Breast epithelium (tissue), 4 donors: ENCODE data around the gene CRIM1. TPM values are rescaled to one million over a fixed set of nuclear protein-coding genes. Genes with fewer than 3 reads are reported as not detected.

ENCODE experiments used
- DNase-seq, 2 donors: peaks; one replicate each; pipeline ENCODE4 v3.0.0-alpha.2; 2019; ENCODE audit warnings: low spot score in 2 of 2
- H3K27ac ChIP-seq, 2 donors: fragments of 200-600 bp; sonication (generic) in 1 of 2; one replicate each; pipeline ENCODE4 v1.5.1; 2016 to 2019; ENCODE audit warnings: mild to moderate bottlenecking in 1 of 2
- H3K27me3 ChIP-seq, 2 donors: fragments of 200-600 bp; sonication (generic) in 1 of 2; one replicate each; pipeline versions ENCODE4 v1.5.1 to v1.6.0; 2017 to 2019; ENCODE audit warnings: control low read depth in 1 of 2, mild to moderate bottlenecking in 1 of 2
- H3K36me3 ChIP-seq: fragments of 200-600 bp; one replicate; pipeline ENCODE4 v1.5.1; 2019
- H3K4me1 ChIP-seq, 2 donors: fragments of 200-600 bp; sonication (generic); one replicate each; pipeline ENCODE4 v1.5.1; 2016 to 2019; ENCODE audit warnings: control low read depth in 1 of 2
- H3K4me3 ChIP-seq, 3 donors: fragments of 200-600 bp; sonication (generic); 1 replicate in 2 of 3; 2 replicates in 1 of 3; pipeline ENCODE4 v1.5.1; 2016 to 2019; ENCODE audit warnings: mild to moderate bottlenecking in 3 of 3, moderate library complexity in 2 of 3
- H3K9me3 ChIP-seq, 2 donors: fragments of 200-600 bp; sonication (generic) in 1 of 2; one replicate each; pipeline ENCODE4 v1.5.1; 2016 to 2019; ENCODE audit warnings: control low read depth in 1 of 2
- POLR2A ChIP-seq: fragments of 450-650 bp; IDR thresholded peaks from one replicate; pipeline ENCODE4 v1.6.1; 2016; ENCODE audit warnings: antibody characterized with exemption, mild to moderate bottlenecking, moderate library complexity
- POLR2AphosphoS5 ChIP-seq, 3 donors: sonication (generic); formaldehyde crosslinking; IDR thresholded peaks; one replicate each; pipeline ENCODE4 v1.6.1; 2017; ENCODE audit warnings: antibody characterized with exemption in 3 of 3
- intact Hi-C: fragments of 100-400 bp; cut with DNase I; formaldehyde crosslinking; loops from one replicate; pipeline ENCODE4 v1.15.1; 2023; ENCODE audit warnings: low total_unique reads
- total RNA-seq, 3 donors: library from RNA; depleted of rRNA; stranded (reverse); fragments of >200 nt; gene quantifications; one replicate each; pipeline ENCODE4 v1.1.0, GENCODE V29; 2016
- TF ChIP-seq, protein P1 (sequence below), 3 donors: fragments of 450-650 bp; IDR thresholded peaks; one replicate each; pipeline ENCODE4 v1.5.1; 2016 to 2017; ENCODE audit warnings: antibody characterized with exemption in 3 of 3, mild to moderate bottlenecking in 3 of 3, moderate library complexity in 3 of 3

The CRIM1 gene
- total RNA-seq, 3 donors from 2014 or later = 166 to 187 (median 178) TPM

DNA sequence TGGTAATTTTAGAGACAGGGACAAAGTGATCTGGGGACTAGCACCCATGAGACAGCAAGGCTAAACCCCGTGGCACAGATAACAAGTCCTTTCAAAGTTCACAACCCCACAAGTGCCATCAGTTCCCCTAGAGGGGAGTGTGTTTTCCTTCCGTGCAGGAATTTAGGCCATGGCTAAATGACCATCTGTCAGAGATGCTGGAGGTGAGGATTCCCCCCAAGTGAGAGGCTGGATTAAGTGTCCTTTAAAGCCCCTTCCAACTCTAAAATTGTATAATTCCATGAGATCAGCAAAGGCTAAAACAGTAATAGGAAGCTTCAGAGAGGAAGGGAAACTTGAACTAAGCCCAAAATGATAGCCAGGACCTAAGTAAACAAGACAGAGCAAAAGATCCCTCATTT is 233.7 kb downstream of the CRIM1 start:
- Histone ChIP-seq H3K9me3 (no peaks in the 10 kb centered on the region), H3K36me3 (no peaks in the 10 kb centered on the region), H3K27ac (no peak overlapping the region), H3K4me3 (no peak overlapping the region), H3K27me3 (no peaks in the 10 kb centered on the region), H3K4me1 (no peaks in the 10 kb centered on the region)
- no peak for DNase-seq
- intact Hi-C loops = no loop called here
- TF ChIP-seq POLR2A (no peak), POLR2AphosphoS5 (IDR thresholded peaks at IDR 0.05) (no peak)
- TF ChIP-seq, protein P1, sequence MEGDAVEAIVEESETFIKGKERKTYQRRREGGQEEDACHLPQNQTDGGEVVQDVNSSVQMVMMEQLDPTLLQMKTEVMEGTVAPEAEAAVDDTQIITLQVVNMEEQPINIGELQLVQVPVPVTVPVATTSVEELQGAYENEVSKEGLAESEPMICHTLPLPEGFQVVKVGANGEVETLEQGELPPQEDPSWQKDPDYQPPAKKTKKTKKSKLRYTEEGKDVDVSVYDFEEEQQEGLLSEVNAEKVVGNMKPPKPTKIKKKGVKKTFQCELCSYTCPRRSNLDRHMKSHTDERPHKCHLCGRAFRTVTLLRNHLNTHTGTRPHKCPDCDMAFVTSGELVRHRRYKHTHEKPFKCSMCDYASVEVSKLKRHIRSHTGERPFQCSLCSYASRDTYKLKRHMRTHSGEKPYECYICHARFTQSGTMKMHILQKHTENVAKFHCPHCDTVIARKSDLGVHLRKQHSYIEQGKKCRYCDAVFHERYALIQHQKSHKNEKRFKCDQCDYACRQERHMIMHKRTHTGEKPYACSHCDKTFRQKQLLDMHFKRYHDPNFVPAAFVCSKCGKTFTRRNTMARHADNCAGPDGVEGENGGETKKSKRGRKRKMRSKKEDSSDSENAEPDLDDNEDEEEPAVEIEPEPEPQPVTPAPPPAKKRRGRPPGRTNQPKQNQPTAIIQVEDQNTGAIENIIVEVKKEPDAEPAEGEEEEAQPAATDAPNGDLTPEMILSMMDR (IDR thresholded peaks at IDR 0.05) = no peak

DNA sequence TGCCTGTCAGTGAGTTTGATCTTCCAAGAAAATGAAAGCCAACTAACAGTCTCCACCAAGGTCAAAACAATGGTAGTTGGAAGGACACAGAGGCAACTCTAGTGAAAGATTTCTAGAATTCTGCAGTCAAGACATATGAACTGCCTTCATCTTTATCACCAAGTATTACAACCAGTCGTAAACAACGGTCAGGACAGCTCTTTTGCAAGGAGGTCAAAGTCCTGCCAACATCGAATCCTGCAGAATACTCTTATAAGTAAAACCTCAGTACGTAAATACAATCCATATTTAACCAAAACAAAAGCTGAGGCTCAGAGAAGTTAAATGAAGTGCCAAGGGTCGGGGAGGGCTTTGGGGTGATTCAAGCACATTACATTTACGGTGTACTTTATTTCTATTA is 239.3 kb downstream of the CRIM1 start:
- DNase-seq = no peak
- Histone ChIP-seq H3K4me1 (peaks cover 0 to 6% of the 10 kb centered on the region in 2 donors), H3K9me3 (no peaks in the 10 kb centered on the region), H3K27ac (no peak overlapping the region), H3K27me3 (no peaks in the 10 kb centered on the region), H3K36me3 (no peaks in the 10 kb centered on the region), H3K4me3 (no peak overlapping the region)
- TF ChIP-seq, protein P1 (IDR thresholded peaks at IDR 0.05) = no peak
- no peak for TF ChIP-seq POLR2A
- no peak for TF ChIP-seq POLR2AphosphoS5 (IDR thresholded peaks at IDR 0.05)
- intact Hi-C loops = no loop called here

DNA sequence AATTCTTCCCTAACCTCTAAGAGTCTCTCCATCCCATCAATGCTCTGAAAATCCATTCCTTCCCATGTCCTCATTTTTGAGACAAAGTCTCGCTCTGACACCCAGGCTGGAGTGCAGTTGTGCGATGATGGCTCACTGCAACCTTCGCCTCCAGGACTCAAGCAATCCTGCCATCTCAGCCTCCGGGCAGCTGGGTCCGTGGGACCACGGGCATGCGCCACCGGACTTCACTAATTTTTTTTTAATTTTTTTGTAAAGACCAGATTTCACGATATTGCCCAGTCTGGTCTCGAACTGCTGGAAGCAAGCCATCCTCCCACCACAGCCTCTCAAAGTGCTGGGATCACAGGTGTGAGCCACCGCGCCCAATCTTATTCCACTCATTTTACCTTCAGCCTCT is 240.8 kb downstream of the CRIM1 start:
- H3K4me3 ChIP-seq = peak overlapping the region in 1 of 3 donors; percentile 80
- no peaks in the 10 kb centered on the region for H3K36me3 ChIP-seq
- H3K27ac ChIP-seq = no peak overlapping the region
- intact Hi-C loops = no loop called here
- no peak for DNase-seq
- TF ChIP-seq POLR2A (no peak), POLR2AphosphoS5 (IDR thresholded peaks at IDR 0.05) (no peak)
- TF ChIP-seq, protein P1 (IDR thresholded peaks at IDR 0.05) = no peak
- no peaks in the 10 kb centered on the region for H3K9me3 ChIP-seq
- H3K27me3 ChIP-seq = no peaks in the 10 kb centered on the region
- peaks cover 0 to 6% of the 10 kb centered on the region in 2 donors for H3K4me1 ChIP-seq

DNA sequence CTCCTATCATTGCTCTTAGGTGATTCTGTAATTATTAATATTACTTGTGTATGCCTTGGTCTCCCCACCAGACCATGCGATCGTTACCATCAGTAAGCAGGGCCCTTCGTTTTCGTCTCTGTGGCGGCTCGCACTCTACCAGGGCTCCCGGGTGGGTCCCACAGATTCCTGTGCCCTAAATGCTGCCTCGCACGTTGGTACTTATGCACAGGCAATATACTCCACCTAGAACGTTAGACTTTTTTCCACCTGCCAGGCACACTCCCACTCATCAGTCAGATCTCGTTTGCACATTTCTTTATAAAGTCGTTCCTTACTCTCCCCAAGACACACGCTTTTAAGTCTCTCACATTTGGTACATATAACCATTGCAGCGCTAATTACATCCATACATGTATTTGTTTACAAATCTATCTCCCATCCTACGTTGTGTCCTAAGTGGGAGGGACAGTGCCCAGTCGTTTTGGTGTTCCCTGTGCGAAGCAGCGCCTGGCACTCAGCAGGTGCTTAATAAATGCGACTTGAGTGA is 241.5 kb downstream of the CRIM1 start:
- no peak for DNase-seq
- Histone ChIP-seq H3K27me3 (no peaks in the 10 kb centered on the region), H3K9me3 (no peaks in the 10 kb centered on the region), H3K4me1 (peaks cover 0 to 6% of the 10 kb centered on the region in 2 donors), H3K4me3 (peak overlapping the region; percentile 80 to 99 (median 98)), H3K27ac (no peak overlapping the region), H3K36me3 (no peaks in the 10 kb centered on the region)
- intact Hi-C loops = no loop called here
- TF ChIP-seq POLR2A = no peak
- TF ChIP-seq, protein P1 (IDR thresholded peaks at IDR 0.05) = no peak
- TF ChIP-seq POLR2AphosphoS5 (IDR thresholded peaks at IDR 0.05) = no peak

DNA sequence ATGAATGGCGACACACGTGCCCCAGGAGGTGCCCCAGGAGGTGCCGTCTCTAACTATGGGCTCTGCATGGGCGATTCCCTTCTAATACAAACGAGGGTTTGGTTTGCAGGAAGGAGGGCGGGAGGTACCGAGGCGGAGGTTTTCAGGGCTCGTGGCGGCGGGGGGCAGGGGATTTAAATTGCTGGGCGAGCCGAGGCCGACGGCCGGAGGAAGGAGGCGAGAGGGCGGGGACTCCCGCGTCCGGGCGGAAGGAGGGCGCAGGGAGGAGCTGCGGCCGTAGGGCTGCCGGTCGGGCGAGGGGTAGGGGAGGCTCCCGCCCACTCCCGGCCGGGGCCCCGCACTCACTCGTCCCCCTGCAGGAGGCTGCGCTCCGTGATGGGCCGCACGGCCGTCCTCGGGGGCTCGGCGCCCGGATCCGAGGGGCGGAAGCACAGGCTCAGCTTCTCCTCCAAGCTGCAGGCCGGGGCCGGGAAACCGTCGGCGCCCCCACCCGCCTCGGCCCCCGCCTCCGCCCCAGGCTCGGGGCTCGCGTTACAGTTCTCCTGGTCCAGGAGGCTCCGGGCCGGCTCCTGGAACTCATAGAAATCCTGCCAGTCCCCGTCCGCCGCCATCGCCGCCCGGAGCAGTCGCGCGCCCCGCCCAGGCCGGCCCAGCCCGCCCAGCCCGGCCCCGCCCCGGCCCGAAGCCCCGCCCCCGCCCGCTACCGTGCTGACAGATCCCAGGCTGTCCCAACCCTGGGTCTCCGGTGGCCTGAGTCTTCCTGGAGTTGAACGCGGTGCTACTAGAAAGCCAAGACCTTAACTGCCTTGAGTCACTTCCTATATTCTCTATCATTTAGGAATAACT is 242.2 kb downstream of the CRIM1 start, which contains the start of gene FEZ2:
FEZ2 (minus strand) TSS at position 637 of the 846 bp plus-strand sequence; CDS start at position 611, 26 bp downstream.
- Histone ChIP-seq H3K27ac (peak within 1 kb of the TSS; percentile 92 to 93), H3K4me3 (peak within 1 kb of the TSS; percentile 80 to 99 (median 98)), H3K9me3 (no peaks in the 10 kb centered on the region), H3K4me1 (peaks cover 0 to 6% of the 10 kb centered on the region in 2 donors), H3K36me3 (no peaks in the 10 kb centered on the region), H3K27me3 (no peaks in the 10 kb centered on the region)
- intact Hi-C loops = no loop called here
- TF ChIP-seq POLR2AphosphoS5 (IDR thresholded peaks at IDR 0.05) = no peak
- TF ChIP-seq, protein P1 (IDR thresholded peaks at IDR 0.05) = no peak
- no peak for TF ChIP-seq POLR2A
- peak; percentile 45 to 62 for DNase-seq
